HEK293T (cell line): ENCODE results near the gene SMPD2.

ENCODE experiments used
- HDGF ChIP-seq: fragments of 450-650 bp; IDR thresholded peaks from 2 replicates; pipeline ENCODE4 v1.6.1; 2017; ENCODE audit warnings: antibody characterized with exemption, borderline replicate concordance
- LEF1 ChIP-seq: fragments of 450-650 bp; IDR thresholded peaks from 2 replicates; pipeline ENCODE4 v1.6.1; 2017; ENCODE audit warnings: mild to moderate bottlenecking, borderline replicate concordance

DNA sequence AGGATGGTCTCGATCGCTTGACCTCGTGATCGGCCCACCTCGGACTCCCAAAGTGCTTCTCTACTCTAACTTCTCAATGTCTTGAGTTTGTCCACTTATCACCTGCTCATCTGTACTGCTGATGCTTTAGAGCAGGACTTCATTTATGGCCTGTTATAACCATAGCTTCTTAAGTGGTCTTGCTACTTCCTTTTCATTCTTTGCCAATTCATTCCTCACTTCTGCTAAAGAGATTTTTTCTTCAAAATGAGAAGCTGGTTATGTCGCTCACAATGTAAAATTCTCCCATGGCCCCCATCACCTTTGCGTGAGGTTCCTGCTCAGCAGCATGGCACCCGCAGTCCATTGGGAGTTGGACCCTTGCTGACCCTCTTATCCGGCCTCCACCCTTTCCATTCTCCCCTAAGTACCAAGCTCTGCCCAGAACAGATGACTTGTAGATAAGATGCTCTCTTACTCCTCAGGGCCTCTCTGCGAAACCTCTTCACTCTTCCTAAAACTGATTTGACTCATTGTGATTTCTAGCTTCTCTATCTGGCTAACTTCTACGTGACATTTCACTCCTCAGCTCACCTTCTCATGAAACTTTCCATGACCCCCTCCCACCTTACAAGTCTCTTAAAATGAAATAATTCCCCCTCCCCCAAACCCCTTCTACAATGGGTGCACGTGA, 44.3 kb upstream of the SMPD2 start:
- TF ChIP-seq LEF1, result no peak
- no peak for TF ChIP-seq HDGF
